ENCODE data around the gene IFITM10.

The IFITM10 gene

GRCh38 chr11:1763796-1764661 lies 13.6 kb upstream of the IFITM10 start, which contains the start of gene CTSD:
Gene CTSD, minus strand, starts transcription at chr11:1763927. Its CDS starts 68 bp downstream, at chr11:1763859.
- peak; percentile 77 to 80 for DNase-seq (ENCODE audit: low read depth in 2 of 2)

- DNase-seq (ENCODE audit: low read depth in 2 of 2) = no peak
These were observed 13.0 kb upstream of the IFITM10 start for GRCh38 chr11:1763336-1763795.

DNA sequence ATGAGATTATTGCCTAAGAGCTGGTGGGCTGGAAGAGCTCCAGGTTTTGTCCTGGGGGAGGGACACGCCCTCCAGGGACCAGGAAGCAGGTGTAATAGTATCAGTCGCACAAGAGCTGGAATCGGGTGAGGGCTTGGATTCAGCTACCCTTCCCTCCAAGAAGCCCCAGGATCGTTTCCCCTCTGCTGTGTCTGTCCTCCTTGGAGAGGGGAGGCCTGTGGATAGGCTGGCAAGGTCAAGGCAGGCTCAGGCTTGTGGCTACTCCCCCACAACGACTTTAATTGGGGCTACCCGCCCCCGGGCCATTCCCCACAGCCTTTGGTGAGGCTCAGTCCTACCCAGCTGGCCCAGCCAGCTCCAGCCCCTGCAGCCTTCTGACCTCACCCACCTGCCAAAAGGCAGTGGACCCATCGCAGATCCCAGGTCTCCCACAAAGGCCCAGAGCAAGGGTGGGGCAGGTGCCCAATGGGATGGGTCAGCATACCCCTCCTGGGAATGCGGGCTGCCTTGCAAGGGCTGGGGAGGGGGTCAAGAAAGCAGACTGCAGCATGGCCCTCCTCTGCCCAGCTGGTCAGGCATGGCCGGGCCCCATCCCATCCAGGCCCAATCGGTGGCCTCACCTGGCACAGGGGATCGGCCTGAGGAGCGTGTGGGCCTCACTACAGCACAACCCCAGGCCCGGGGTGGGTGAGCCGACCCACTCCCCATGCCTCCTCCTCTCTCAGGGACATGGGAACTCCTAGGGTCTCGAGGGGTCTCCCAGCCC lies 12.3 kb upstream of the IFITM10 start:
- no peak for DNase-seq (ENCODE audit: low read depth in 2 of 2)

- DNase-seq (ENCODE audit: low read depth in 2 of 2) = no peak
These were observed 11.6 kb upstream of the IFITM10 start for GRCh38 chr11:1761857-1762536.

DNA sequence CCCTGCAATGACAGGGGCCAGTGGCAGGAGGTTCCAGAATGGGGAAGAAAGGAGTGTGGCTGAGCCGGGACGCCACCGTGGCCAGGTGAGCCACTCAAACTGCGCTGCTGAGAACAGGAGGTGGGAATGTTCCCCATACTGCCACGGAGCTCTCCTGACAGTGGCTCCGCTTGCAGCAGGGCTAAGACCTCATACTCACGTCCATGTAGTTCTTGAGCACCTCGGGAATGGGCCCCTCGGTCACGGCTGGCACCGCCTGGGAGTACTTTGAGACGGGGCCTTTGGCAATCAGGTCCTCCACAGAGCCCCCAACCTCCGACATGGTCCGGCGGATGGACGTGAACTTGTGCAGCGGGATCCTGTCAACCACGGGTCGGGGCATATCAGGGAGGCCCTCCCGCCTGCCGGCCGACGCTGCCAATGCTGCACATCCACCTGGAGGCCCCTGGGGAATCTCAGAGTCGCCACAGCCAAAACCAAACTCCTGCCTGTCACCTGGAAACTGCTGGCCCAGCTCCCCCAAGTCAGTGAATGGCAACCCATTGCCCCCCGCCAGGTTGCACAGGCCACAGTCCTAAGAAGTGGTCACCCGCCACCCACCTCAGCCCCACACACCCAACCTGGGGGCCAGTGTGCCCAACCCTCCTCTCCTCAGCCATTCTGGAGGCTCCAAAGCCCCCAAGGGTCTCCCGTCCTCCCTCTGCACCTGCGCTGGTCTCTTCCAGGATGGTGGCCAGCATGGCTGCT lies 10.9 kb upstream of the IFITM10 start:
- DNase-seq (ENCODE audit: low read depth in 2 of 2) = no peak

GRCh38 chr11:1760351-1761109 lies 10.1 kb upstream of the IFITM10 start:
- no peak for DNase-seq (ENCODE audit: low read depth in 2 of 2)

GRCh38 chr11:1759851-1760220 lies 9.4 kb upstream of the IFITM10 start:
- DNase-seq (ENCODE audit: low read depth in 2 of 2) = no peak

DNA sequence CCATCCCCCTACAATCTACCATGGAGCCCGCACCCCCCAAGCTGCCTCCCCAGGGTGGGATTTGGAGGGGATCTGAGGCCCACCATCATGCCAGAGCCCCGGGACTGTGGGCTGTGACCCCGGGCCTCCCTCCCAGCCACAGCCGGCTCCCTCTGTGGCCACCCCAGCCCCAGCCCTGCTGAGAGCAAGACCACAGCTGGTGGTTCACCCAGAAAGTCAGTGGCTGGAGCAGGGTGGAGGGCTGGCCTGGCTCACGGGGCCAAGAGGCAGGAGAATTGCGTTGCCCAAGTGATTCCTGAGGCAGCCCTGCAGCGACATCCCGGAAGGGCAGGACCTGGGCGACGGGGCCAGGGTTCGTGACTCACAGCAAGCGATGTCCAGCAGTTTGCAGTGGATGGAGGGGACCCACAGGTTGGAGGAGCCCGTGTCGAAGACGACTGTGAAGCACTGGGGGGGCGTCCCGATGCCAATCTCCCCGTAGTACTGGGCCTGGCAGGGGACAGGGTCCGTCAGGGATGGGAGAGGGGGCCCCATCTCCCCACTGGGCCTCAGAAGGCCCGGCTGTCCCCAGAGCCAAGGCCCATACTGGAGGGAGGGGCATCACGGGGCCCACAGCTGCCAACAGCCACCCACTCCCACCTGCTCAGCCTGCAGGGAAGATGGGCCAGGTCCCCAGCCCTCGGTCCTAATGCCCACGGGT lies 8.9 kb upstream of the IFITM10 start:
- DNase-seq (ENCODE audit: low read depth in 2 of 2) = no peak

DNA sequence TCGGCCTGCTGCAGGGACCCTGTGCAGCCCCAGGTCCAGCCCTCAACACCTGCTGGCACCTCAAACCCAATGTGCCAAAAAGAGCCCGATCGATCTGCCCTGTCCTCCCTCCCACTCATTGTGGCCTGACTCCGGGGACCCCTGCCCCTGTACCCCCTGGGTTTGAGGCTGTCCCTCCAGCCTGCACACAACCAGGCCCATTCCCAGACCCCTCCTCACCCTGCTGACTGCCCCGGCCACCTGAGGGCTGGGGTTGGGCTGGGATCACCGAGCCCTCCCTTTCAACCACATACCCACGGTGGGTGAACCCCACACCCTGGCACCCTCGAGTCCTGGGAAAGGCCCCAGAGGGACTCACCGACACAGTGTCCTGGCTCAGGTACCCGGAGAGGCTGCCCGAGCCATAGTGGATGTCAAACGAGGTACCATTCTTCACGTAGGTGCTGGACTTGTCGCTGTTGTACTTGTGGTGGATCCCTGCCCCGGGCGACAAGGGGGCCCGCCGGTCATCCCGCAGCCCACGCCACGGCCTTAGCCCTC lies 8.3 kb upstream of the IFITM10 start:
- DNase-seq (ENCODE audit: low read depth in 2 of 2) = no peak

- peak in 1 of 2 donors; percentile 23 for DNase-seq (ENCODE audit: low read depth in 2 of 2)
These were observed 7.6 kb upstream of the IFITM10 start for GRCh38 chr11:1757861-1758610.

DNA sequence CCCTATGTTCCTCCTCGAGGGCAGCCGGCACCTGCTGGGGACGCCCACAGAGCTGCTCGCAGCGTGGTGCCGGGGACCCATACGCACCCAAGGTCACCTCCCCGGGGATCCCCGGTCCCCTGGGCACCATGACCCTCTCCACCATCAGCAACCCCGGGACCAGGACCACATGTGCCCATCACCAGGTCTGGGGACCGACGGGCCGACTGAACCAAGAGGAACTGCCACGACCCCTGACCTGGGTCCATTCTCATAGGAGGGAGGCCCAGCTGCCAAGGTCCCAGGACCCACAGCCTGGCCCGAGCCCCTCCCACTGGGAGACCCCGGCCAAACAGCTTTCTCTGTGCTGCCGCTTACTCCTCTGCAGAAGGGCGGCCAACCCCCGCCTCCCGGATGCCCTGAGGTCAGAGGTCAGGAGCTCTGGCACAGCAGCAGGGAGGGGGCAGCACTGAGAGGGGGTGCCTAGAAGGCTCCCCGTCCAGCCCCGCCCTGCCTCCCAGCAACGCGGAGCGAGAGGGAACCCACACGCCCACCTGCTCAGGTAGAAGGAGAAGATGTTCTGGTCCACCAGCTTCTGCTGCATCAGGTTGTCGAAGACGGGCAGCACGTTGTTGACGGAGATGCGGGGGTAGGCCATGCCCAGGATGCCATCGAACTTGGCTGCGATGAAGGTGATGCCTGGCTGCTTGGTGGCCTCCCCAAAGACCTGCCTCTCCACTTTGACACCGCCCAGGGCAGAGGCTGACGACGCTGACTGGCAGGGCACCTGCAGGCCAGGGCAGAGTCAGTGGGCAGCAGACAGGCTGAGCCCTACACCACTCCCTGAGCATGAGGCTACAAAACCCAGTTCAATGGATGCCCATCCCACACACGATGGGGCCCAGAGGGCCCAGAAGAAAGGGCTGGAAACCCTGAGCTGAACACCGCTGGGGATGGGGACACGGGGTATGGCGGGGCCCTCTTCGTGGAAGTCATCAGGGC lies 6.7 kb upstream of the IFITM10 start:
- DNase-seq (ENCODE audit: low read depth in 2 of 2) = no peak

GRCh38 chr11:1755692-1756561 lies 5.5 kb upstream of the IFITM10 start:
- DNase-seq (ENCODE audit: low read depth in 2 of 2) = no peak

DNA sequence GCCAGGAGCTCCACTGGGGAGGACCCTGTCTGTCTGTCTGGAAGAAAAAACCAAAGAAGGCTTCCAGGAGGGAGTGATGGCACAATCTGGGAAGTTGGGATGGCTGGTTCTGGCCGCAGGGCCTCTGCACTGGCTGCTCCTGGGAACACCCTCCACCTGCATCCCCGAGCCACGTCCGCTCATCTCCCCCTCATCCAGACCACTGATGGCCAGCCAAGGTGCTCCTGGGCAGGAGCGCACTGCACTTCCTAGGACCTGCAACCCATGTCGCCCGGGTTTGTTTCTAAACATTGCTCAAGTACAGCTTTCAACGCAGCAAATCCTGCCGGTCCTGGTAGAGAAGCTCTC lies 4.9 kb upstream of the IFITM10 start:
- no peak for DNase-seq (ENCODE audit: low read depth in 2 of 2)

DNA sequence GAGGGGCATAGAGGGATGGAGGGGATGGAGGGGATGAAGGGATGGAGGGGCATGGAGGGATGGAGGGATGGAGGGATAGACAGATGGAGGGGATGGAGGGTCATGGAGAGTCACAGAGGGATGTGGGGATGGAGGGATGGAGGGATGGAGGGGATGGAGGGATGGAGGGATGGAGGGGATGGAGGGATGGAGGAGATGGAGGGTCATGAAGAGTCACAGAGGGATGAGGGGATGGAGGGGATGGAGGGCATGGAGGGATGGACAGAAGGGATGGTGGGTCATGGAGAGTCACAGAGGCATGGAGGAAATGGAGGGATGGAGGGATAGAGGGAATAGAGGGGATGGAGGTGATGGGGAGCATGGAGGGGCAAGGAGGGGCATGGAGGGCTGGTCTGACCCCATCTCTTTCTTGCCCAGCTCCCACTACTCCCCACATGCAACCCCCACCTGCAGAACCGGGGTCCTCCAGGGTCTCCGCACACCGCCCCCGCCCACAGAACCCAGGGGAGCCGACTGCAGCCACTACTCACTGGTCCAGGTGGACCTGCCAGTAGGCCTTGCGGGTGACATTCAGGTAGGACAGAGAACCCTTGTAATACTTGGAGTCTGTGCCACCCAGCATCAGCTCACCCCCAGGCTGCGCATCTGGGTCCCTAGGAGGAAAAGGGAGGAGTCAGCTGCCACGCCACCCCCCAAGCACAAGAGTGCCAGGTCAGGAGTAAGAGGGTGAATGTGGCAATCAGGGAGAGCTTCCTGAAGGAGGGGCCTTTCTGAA lies 4.2 kb upstream of the IFITM10 start:
- no peak for DNase-seq (ENCODE audit: low read depth in 2 of 2)

- DNase-seq (ENCODE audit: low read depth in 2 of 2) = no peak
These were observed 3.5 kb upstream of the IFITM10 start for GRCh38 chr11:1753929-1754305.

GRCh38 chr11:1753229-1753928 lies 3.0 kb upstream of the IFITM10 start:
- no peak for DNase-seq (ENCODE audit: low read depth in 2 of 2)

Measured in stimulated activated CD8-positive, alpha-beta memory T cell treated with anti-CD3 and anti-CD28 coated beads, Interleukin-2, amount 100 ng/mL, for 1 hour (primary cell).